ENCODE data around the gene ZBTB5. TPM values are rescaled to one million over a fixed set of nuclear protein-coding genes. Genes with fewer than 3 reads are reported as not detected.

The ZBTB5 gene
- total and polyA plus RNA-seq, 2 of the 13 experiments (the other 11 are each of a cell fraction or from before 2014, with no cell fraction given): 12.5 to 20.5 TPM

GRCh38 chr9:37410969-37411785 is 54.1 kb downstream of the ZBTB5 start (continued):
- TF ChIP-seq ZBTB44 (CRISPR knock-in tag; IDR thresholded peaks at IDR 0.05) (no peak), ZNF558 (CRISPR knock-in tag; IDR thresholded peaks at IDR 0.05; ENCODE audit: borderline replicate concordance) (no peak), SNAI1 (CRISPR knock-in tag; IDR thresholded peaks at IDR 0.05; ENCODE audit: borderline replicate concordance) (no peak), BATF2 (CRISPR knock-in tag; IDR thresholded peaks at IDR 0.05) (no peak), ZNF343 (CRISPR knock-in tag; IDR thresholded peaks at IDR 0.05) (no peak), ZNF768 (CRISPR knock-in tag; IDR thresholded peaks at IDR 0.05) (no peak), CCAR2 (optimal IDR thresholded peaks at IDR 0.05; ENCODE audit: low read depth, low read length) (no peak), FUBP1 (CRISPR knock-in tag; IDR thresholded peaks at IDR 0.05; ENCODE audit: borderline replicate concordance) (no peak), ZBTB38 (CRISPR knock-in tag; IDR thresholded peaks at IDR 0.05) (no peak), ZNF563 (CRISPR knock-in tag; IDR thresholded peaks at IDR 0.05) (no peak), PAF1 (CRISPR knock-in tag; IDR thresholded peaks at IDR 0.05) (no peak), PRDM10 (CRISPR knock-in tag; IDR thresholded peaks at IDR 0.05; ENCODE audit: low read depth) (no peak), ZNF883 (CRISPR knock-in tag; IDR thresholded peaks at IDR 0.05; ENCODE audit: not compliant biosample characterization) (no peak), ZNF12 (CRISPR knock-in tag; IDR thresholded peaks at IDR 0.05) (no peak), ZNF598 (CRISPR knock-in tag; IDR thresholded peaks at IDR 0.05; ENCODE audit: borderline replicate concordance) (no peak), AGO2 (optimal IDR thresholded peaks at IDR 0.05; ENCODE audit: low read depth, low read length) (no peak), FOXA1 (IDR thresholded peaks at IDR 0.05) (no peak), FOXA1 (CRISPR knock-in tag; IDR thresholded peaks at IDR 0.05) (no peak), ZNF264 (CRISPR knock-in tag; IDR thresholded peaks at IDR 0.05) (no peak), TARDBP (CRISPR knock-in tag; IDR thresholded peaks at IDR 0.05) (no peak), ZNF232 (CRISPR knock-in tag; IDR thresholded peaks at IDR 0.05; ENCODE audit: borderline replicate concordance) (no peak), ZNF879 (CRISPR knock-in tag; IDR thresholded peaks at IDR 0.05) (no peak), RFX3 (CRISPR knock-in tag; IDR thresholded peaks at IDR 0.05) (no peak)

Data from HepG2 (cell line).